ENCODE results near the gene SHMT2. TPM values are rescaled to one million over a fixed set of nuclear protein-coding genes. Genes with fewer than 3 reads are reported as not detected.

Gene SHMT2
- total and polyA plus RNA-seq, 2 of the 4 experiments (the other 2 are of a cell fraction), result 266 to 364 TPM

- no peak overlapping the region for H3K27ac ChIP-seq (ENCODE audit: insufficient read depth, low read length)
- H2BK15ac ChIP-seq (ENCODE audit: low read depth, low read length), result no peak overlapping the region
- no peak overlapping the region for H2BK5ac ChIP-seq (ENCODE audit: low read depth, low read length, poor library complexity, severe bottlenecking)
- ChIA-PET POLR2A (ENCODE audit: unreplicated experiment) (no interaction called here), CTCF (no interaction called here)
- TF ChIP-seq BHLHE40 (IDR thresholded peaks at IDR 0.05; ENCODE audit: low read depth, low read length), result no peak
- H3K18ac ChIP-seq (ENCODE audit: low read depth, low read length), result no peak overlapping the region
- H2AK5ac ChIP-seq (ENCODE audit: low read depth, low read length), result no peak overlapping the region
- no peak overlapping the region for H4K8ac ChIP-seq (ENCODE audit: low read depth in 2 of 2, low read length in 2 of 2)
- no peak overlapping the region for H4K91ac ChIP-seq (ENCODE audit: insufficient read depth, low read depth, low read length)
- no peaks in the 10 kb centered on the region for H3K27me3 ChIP-seq (ENCODE audit: control insufficient read depth, insufficient read depth, low read length)
- 97% methylated on average over 10 of the region's 15 CpGs; no CpG with 5 or more reads in 1 of the 2 experiments for whole genome bisulfite sequencing, 2 experiments (ENCODE audit: extremely low coverage in 2 of 2, insufficient read length in 1 of 2)
- BruUV-seq (replicated peaks), result no TSS peak
- no peak overlapping the region for H3K4ac ChIP-seq (ENCODE audit: low read depth, low read length)
- no peak overlapping the region for H2BK20ac ChIP-seq (ENCODE audit: low read depth, low read length)
- DNase-seq, result no peak
- no peak overlapping the region for H3K14ac ChIP-seq (replicated peaks; ENCODE audit: low read depth, low read length)
- H2BK120ac ChIP-seq (ENCODE audit: low read depth, low read length), result no peak overlapping the region
- H3K79me1 ChIP-seq (ENCODE audit: low read depth in 1 of 2, low read length in 2 of 2), result peaks cover 2 to 10% of the 10 kb centered on the region in 2 experiments; a peak in 3 of 4 replicates
- H3K36me3 ChIP-seq (ENCODE audit: control insufficient read depth, insufficient read depth, low read length), result peaks cover 100% of the 10 kb centered on the region
- intact Hi-C loops (cut with micrococcal nuclease) (no loop called here), in situ Hi-C loops (cut with MboI; ENCODE audit: low sequenced_read_pairs) (no loop called here), dilution Hi-C loops (cut with HindIII; ENCODE audit: low sequenced_read_pairs, unreplicated experiment) (no loop called here)
- H2AFZ ChIP-seq (replicated peaks; ENCODE audit: low read length, poor library complexity), result no peak overlapping the region
- H3K9ac ChIP-seq (ENCODE audit: low read depth, low read length), result no peak overlapping the region
- no peak overlapping the region for H3K4me3 ChIP-seq (ENCODE audit: insufficient read depth, low read depth, low read length)
- ATAC-seq (ENCODE audit: low read depth), result no peak
- H3K4me2 ChIP-seq (ENCODE audit: low read depth, low read length), result no peak overlapping the region
- no peak overlapping the region for H3K23ac ChIP-seq (ENCODE audit: low read depth, low read length)
- no peak overlapping the region for H2AK9ac ChIP-seq (replicated peaks; ENCODE audit: low read depth, low read length, poor library complexity)
- no peaks in the 10 kb centered on the region for H3K9me1 ChIP-seq (ENCODE audit: insufficient read depth, low read length)
- H3K4me1 ChIP-seq (ENCODE audit: control insufficient read depth, insufficient read depth, low read length), result no peaks in the 10 kb centered on the region
- no peak overlapping the region for H4K5ac ChIP-seq (ENCODE audit: low read depth, low read length)
- H3K9me3 ChIP-seq (ENCODE audit: control insufficient read depth, insufficient read depth, low read length), result no peaks in the 10 kb centered on the region
- H4K20me1 ChIP-seq (ENCODE audit: insufficient read depth, low read length), result peaks cover 3% of the 10 kb centered on the region; the same call in 1 of the 2 replicates
- H3K56ac ChIP-seq (ENCODE audit: extremely low read depth, insufficient read depth, low read length), result no peak overlapping the region
Observed at GRCh38 chr12:57199191-57199590, 30.3 kb upstream of the SHMT2 start.

Data from IMR-90 (cell line).